PC-9 (cell line): ENCODE results near the gene OR10K2. TPM values are rescaled to one million over a fixed set of nuclear protein-coding genes. Genes with fewer than 3 reads are reported as not detected.

ENCODE experiments used
- BruUV-seq: library from RNA; stranded (reverse); fragments of 400-500 nt; replicated peaks from 2 replicates; lab custom pipeline; 2021; lab: Mats Ljungman, UMichigan
- CTCF ChIA-PET: fragments of 300-600 bp; sonication (Branson Sonifier 250); formaldehyde crosslinking; loops from one replicate; lab custom pipeline; 2022; ENCODE audit warnings: antibody characterized with exemption; lab: Charles Lee
- POLR2A ChIA-PET: fragments of 300-600 bp; sonication (Branson Sonifier 250); formaldehyde crosslinking; loops from one replicate; lab custom pipeline; 2022; ENCODE audit warnings: antibody characterized with exemption; ENCODE audit not compliant: unreplicated experiment; lab: Charles Lee
- DNase-seq, 2 experiments: peaks; one replicate each; pipeline versions ENCODE4 v3.0.0 to v3.0.0-alpha.2; 2015 to 2022; ENCODE audit warnings: mixed read lengths in 1 of 2
- H2AFZ ChIP-seq: fragments of 200-600 bp; sonication (generic); 2 replicates; pipeline ENCODE4 v1.8.1; 2017; ENCODE audit warnings: antibody characterized with exemption
- H3F3A ChIP-seq: fragments of 200-600 bp; sonication (generic); 2 replicates; pipeline ENCODE4 v1.8.1; 2017; ENCODE audit warnings: antibody characterized with exemption, mild to moderate bottlenecking, low read depth; ENCODE audit not compliant: insufficient read depth
- H3K27ac ChIP-seq: fragments of 200-600 bp; sonication (generic); 2 replicates; pipeline ENCODE4 v1.6.1; 2016; ENCODE audit warnings: mixed run types
- H3K27me3 ChIP-seq: fragments of 200-600 bp; sonication (generic); 2 replicates; pipeline ENCODE4 v1.6.1; 2016; ENCODE audit warnings: low read depth, mixed run types; ENCODE audit not compliant: insufficient read depth
- H3K36me3 ChIP-seq: fragments of 200-600 bp; sonication (generic); 2 replicates; pipeline ENCODE4 v1.6.1; 2016; ENCODE audit warnings: low read depth, mixed run types
- H3K4me1 ChIP-seq: fragments of 200-600 bp; sonication (generic); replicated peaks from 2 replicates; pipeline ENCODE4 v1.6.1; 2016; ENCODE audit warnings: mixed run types; ENCODE audit not compliant: insufficient read depth
- H3K4me2 ChIP-seq: fragments of 200-600 bp; sonication (generic); 2 replicates; pipeline ENCODE4 v1.6.1; 2017; ENCODE audit warnings: mixed run types
- H3K4me3 ChIP-seq: fragments of 200-600 bp; sonication (generic); 2 replicates; pipeline ENCODE4 v1.6.1; 2016; ENCODE audit warnings: mixed run types
- H3K79me2 ChIP-seq: fragments of 200-600 bp; sonication (generic); 2 replicates; pipeline ENCODE4 v1.6.1; 2017; ENCODE audit warnings: low read depth, mixed run types
- H3K9me2 ChIP-seq: fragments of 200-600 bp; sonication (generic); 2 replicates; pipeline ENCODE4 v1.8.1; 2017; ENCODE audit warnings: mild to moderate bottlenecking; ENCODE audit not compliant: insufficient read depth
- H3K9me3 ChIP-seq: fragments of 200-600 bp; sonication (generic); 2 replicates; pipeline ENCODE4 v1.8.1; 2016; ENCODE audit warnings: low read depth; ENCODE audit not compliant: insufficient read depth
- H4K20me1 ChIP-seq: fragments of 200-600 bp; sonication (generic); 2 replicates; pipeline ENCODE4 v1.8.1; 2017; ENCODE audit not compliant: insufficient read depth
- CTCF ChIP-seq: fragments of 200-600 bp; sonication (generic); conservative IDR thresholded peaks from 2 replicates; pipeline ENCODE4 v1.6.1; 2017; ENCODE audit warnings: mixed run types, antibody characterized with exemption, mild to moderate bottlenecking, moderate library complexity
- EZH2 ChIP-seq: fragments of 200-600 bp; sonication (generic); IDR thresholded peaks from 2 replicates; pipeline ENCODE4 v1.8.0; 2017; ENCODE audit warnings: antibody characterized with exemption, low read depth
- intact Hi-C: fragments of 100-400 bp; cut with micrococcal nuclease; formaldehyde crosslinking; loops from one replicate; pipeline ENCODE4 v1.10.0; 2022; ENCODE audit not compliant: unreplicated experiment
- total RNA-seq: library from RNA; stranded (reverse); gene quantifications from 2 replicates; pipeline ENCODE4 v1.2.3, GENCODE V29; 2021

Gene OR10K2
- total RNA-seq, 1 experiment from 2014 or later: not detected

GRCh38 chr1:158458263-158458662, 32.2 kb upstream of the OR10K2 start:
- no peak overlapping the region for H2AFZ ChIP-seq
- H3F3A ChIP-seq: no peaks in the 10 kb centered on the region
- POLR2A ChIA-PET: no interaction called here
- H3K36me3 ChIP-seq: no peaks in the 10 kb centered on the region
- H3K27ac ChIP-seq: no peak overlapping the region
- H4K20me1 ChIP-seq: no peaks in the 10 kb centered on the region
- intact Hi-C loops: no loop called here
- no peaks in the 10 kb centered on the region for H3K9me3 ChIP-seq
- H3K4me1 ChIP-seq: no peaks in the 10 kb centered on the region
- BruUV-seq: no TSS peak
- H3K79me2 ChIP-seq: no peaks in the 10 kb centered on the region
- H3K4me2 ChIP-seq: no peak overlapping the region
- no peak for DNase-seq
- H3K4me3 ChIP-seq: no peak overlapping the region
- H3K9me2 ChIP-seq: no peaks in the 10 kb centered on the region
- TF ChIP-seq EZH2 (no peak), CTCF (no peak)
- H3K27me3 ChIP-seq: no peaks in the 10 kb centered on the region
- CTCF ChIA-PET: no interaction called here

- Histone ChIP-seq H2AFZ (no peak overlapping the region), H3K27me3 (no peaks in the 10 kb centered on the region), H3K4me1 (no peaks in the 10 kb centered on the region), H3K9me2 (no peaks in the 10 kb centered on the region), H3K27ac (no peak overlapping the region), H3K4me2 (no peak overlapping the region), H3F3A (no peaks in the 10 kb centered on the region), H4K20me1 (no peaks in the 10 kb centered on the region), H3K36me3 (no peaks in the 10 kb centered on the region), H3K9me3 (no peaks in the 10 kb centered on the region), H3K79me2 (no peaks in the 10 kb centered on the region), H3K4me3 (no peak overlapping the region)
- ChIA-PET POLR2A (no interaction called here), CTCF (no interaction called here)
- BruUV-seq: no TSS peak
- no peak for TF ChIP-seq CTCF
- no peak for DNase-seq
- intact Hi-C loops: no loop called here
These were observed 31.2 kb upstream of the OR10K2 start for GRCh38 chr1:158457246-158457645.

GRCh38 chr1:158454537-158454936, 28.5 kb upstream of the OR10K2 start:
- no peaks in the 10 kb centered on the region for H3K36me3 ChIP-seq
- H3K4me1 ChIP-seq: no peaks in the 10 kb centered on the region
- no peak for DNase-seq
- H4K20me1 ChIP-seq: no peaks in the 10 kb centered on the region
- H3K79me2 ChIP-seq: no peaks in the 10 kb centered on the region
- no peak overlapping the region for H3K27ac ChIP-seq
- no peak for TF ChIP-seq CTCF
- no peak for TF ChIP-seq EZH2
- no peak overlapping the region for H3K4me2 ChIP-seq
- no peak overlapping the region for H3K4me3 ChIP-seq
- no peaks in the 10 kb centered on the region for H3F3A ChIP-seq
- no peaks in the 10 kb centered on the region for H3K9me3 ChIP-seq
- BruUV-seq: no TSS peak
- ChIA-PET POLR2A (no interaction called here), CTCF (no interaction called here)
- intact Hi-C loops: no loop called here
- no peaks in the 10 kb centered on the region for H3K9me2 ChIP-seq
- H2AFZ ChIP-seq: no peak overlapping the region
- no peaks in the 10 kb centered on the region for H3K27me3 ChIP-seq
